Measurements from ENCODE around the gene APPBP2. TPM values are rescaled to one million over a fixed set of nuclear protein-coding genes. Genes with fewer than 3 reads are reported as not detected.
A peak's percentile ranks its signal among the peaks of the same experiment; 100 is the strongest.

APPBP2 gene
- total RNA-seq, 1 donor from 2014 or later = 15.5 TPM

DNA sequence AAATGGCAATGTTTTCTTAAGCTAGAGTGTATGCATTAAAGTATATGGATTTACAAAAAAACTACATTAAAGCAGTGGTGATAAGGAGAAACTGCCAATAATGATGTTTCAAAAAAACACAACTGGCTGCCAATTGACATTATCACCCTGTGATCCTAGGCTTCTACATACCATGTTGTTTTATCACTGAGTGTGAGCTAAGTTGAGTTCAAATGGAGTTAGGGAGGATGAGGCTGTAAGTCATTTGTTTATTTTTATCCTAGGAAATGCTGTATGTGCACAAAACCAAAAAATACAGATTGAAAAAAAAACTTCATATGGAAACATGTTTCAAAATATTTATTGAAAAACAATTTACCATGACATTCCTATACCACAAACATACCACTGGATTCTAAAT, 80.9 kb downstream of the APPBP2 start:
- TF ChIP-seq, protein P1, sequence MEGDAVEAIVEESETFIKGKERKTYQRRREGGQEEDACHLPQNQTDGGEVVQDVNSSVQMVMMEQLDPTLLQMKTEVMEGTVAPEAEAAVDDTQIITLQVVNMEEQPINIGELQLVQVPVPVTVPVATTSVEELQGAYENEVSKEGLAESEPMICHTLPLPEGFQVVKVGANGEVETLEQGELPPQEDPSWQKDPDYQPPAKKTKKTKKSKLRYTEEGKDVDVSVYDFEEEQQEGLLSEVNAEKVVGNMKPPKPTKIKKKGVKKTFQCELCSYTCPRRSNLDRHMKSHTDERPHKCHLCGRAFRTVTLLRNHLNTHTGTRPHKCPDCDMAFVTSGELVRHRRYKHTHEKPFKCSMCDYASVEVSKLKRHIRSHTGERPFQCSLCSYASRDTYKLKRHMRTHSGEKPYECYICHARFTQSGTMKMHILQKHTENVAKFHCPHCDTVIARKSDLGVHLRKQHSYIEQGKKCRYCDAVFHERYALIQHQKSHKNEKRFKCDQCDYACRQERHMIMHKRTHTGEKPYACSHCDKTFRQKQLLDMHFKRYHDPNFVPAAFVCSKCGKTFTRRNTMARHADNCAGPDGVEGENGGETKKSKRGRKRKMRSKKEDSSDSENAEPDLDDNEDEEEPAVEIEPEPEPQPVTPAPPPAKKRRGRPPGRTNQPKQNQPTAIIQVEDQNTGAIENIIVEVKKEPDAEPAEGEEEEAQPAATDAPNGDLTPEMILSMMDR (IDR thresholded peaks at IDR 0.05; ENCODE audit: insufficient read depth, low read length, severe bottlenecking) = no peak
- FAIRE-seq = no peak
- H3K36me3 ChIP-seq (ENCODE audit: control insufficient read depth, insufficient read depth, low read length) = peaks cover 2% of the 10 kb centered on the region

GRCh38 chr17:60443713-60444112, 82.3 kb downstream of the APPBP2 start:
- no peaks in the 10 kb centered on the region for H3K27me3 ChIP-seq (ENCODE audit: control insufficient read depth, insufficient read depth, low read length)
- FAIRE-seq (no peak), DNase-seq (ENCODE audit: low read depth) (no peak)
- TF ChIP-seq, protein P1 (IDR thresholded peaks at IDR 0.05; ENCODE audit: insufficient read depth, low read length, severe bottlenecking) = no peak
- peaks cover 2% of the 10 kb centered on the region for H3K36me3 ChIP-seq (ENCODE audit: control insufficient read depth, insufficient read depth, low read length)
- H3K4me3 ChIP-seq (ENCODE audit: low read depth, low read length) = no peak overlapping the region

More for the DNA sequence above, 80.9 kb downstream of the APPBP2 start:
- no peak overlapping the region for H3K4me3 ChIP-seq (ENCODE audit: low read depth, low read length)
- no peak for DNase-seq (ENCODE audit: low read depth)
- H3K27me3 ChIP-seq (ENCODE audit: control insufficient read depth, insufficient read depth, low read length) = no peaks in the 10 kb centered on the region

GRCh38 chr17:60442271-60443173, 83.5 kb downstream of the APPBP2 start:
- DNase-seq (ENCODE audit: low read depth) (peak; percentile 34), FAIRE-seq (no peak)
- peaks cover 2% of the 10 kb centered on the region for H3K36me3 ChIP-seq (ENCODE audit: control insufficient read depth, insufficient read depth, low read length)
- H3K4me3 ChIP-seq (ENCODE audit: low read depth, low read length) = no peak overlapping the region
- no peaks in the 10 kb centered on the region for H3K27me3 ChIP-seq (ENCODE audit: control insufficient read depth, insufficient read depth, low read length)
- TF ChIP-seq, protein P1 (IDR thresholded peaks at IDR 0.05; ENCODE audit: insufficient read depth, low read length, severe bottlenecking) = no peak

DNA sequence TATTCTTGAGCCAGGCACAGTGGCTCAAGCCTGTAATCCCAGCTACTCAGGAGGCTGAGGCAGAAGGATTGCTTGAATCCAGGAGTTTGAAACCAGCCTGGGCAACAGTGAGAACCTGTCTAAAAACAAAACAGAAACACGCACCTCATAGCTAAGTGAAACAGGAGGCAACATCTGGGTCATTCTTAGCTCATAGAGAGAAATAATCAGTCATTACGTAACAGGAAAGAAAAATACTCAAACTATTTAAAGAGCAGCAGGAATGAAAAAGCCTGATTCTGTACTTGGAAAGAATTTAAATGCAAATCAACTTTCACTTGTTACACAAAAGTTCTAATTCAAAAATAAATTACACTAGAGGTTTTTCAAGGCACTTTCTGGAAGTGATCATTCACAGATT, 86.5 kb downstream of the APPBP2 start:
- TF ChIP-seq, protein P1 (IDR thresholded peaks at IDR 0.05; ENCODE audit: insufficient read depth, low read length, severe bottlenecking) = no peak
- no peak overlapping the region for H3K4me3 ChIP-seq (ENCODE audit: low read depth, low read length)
- H3K27me3 ChIP-seq (ENCODE audit: control insufficient read depth, insufficient read depth, low read length) = no peaks in the 10 kb centered on the region
- H3K36me3 ChIP-seq (ENCODE audit: control insufficient read depth, insufficient read depth, low read length) = no peaks in the 10 kb centered on the region
- DNase-seq (ENCODE audit: low read depth) = peak; percentile 48
- FAIRE-seq = no peak

- FAIRE-seq = no peak
These were observed 89.4 kb downstream of the APPBP2 start for GRCh38 chr17:60436676-60437075.

More at GRCh38 chr17:60436676-60437075, 89.4 kb downstream of the APPBP2 start:
- H3K27me3 ChIP-seq (ENCODE audit: control insufficient read depth, insufficient read depth, low read length) = no peaks in the 10 kb centered on the region
- H3K36me3 ChIP-seq (ENCODE audit: control insufficient read depth, insufficient read depth, low read length) = no peaks in the 10 kb centered on the region
- TF ChIP-seq, protein P1 (IDR thresholded peaks at IDR 0.05; ENCODE audit: insufficient read depth, low read length, severe bottlenecking) = no peak
- no peak for DNase-seq (ENCODE audit: low read depth)
- H3K4me3 ChIP-seq (ENCODE audit: low read depth, low read length) = no peak overlapping the region

Data from bronchial epithelial cell (primary cell).